ENCODE results near the gene FNDC10.

DNA sequence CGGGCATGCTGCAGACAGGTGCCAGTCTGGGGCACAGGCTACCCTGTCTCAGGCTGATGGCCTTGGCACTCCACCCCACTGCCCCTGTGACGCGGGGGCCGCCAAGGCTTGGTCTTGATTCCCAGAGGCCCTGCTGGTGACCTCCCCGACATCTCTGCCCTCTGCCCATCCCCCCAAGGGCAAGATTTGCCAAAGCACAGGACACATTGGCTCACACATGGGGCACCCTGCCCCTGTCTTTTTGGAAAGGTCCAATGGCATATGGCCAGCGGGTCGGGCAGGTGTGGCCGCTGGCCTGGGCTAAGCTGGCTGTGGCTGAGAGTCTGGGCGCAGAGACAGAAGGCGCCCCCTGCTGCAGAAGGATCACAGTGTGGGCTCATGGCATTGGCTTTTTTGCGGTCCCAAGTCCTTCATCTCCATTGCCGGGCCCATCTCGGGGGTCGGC, 20.0 kb upstream of the FNDC10 start:
- TF ChIP-seq, protein P1, sequence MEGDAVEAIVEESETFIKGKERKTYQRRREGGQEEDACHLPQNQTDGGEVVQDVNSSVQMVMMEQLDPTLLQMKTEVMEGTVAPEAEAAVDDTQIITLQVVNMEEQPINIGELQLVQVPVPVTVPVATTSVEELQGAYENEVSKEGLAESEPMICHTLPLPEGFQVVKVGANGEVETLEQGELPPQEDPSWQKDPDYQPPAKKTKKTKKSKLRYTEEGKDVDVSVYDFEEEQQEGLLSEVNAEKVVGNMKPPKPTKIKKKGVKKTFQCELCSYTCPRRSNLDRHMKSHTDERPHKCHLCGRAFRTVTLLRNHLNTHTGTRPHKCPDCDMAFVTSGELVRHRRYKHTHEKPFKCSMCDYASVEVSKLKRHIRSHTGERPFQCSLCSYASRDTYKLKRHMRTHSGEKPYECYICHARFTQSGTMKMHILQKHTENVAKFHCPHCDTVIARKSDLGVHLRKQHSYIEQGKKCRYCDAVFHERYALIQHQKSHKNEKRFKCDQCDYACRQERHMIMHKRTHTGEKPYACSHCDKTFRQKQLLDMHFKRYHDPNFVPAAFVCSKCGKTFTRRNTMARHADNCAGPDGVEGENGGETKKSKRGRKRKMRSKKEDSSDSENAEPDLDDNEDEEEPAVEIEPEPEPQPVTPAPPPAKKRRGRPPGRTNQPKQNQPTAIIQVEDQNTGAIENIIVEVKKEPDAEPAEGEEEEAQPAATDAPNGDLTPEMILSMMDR (IDR thresholded peaks at IDR 0.05; ENCODE audit: low read depth, low read length), result peak; percentile 54
- TF ChIP-seq, protein P2, sequence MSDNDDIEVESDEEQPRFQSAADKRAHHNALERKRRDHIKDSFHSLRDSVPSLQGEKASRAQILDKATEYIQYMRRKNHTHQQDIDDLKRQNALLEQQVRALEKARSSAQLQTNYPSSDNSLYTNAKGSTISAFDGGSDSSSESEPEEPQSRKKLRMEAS (IDR thresholded peaks at IDR 0.05; ENCODE audit: low read depth, low read length), result 0 out of 2 replicates have a peak, but pooled peaks have one; percentile 11

All from NB4 (cell line).